AG09309 (cell line): ENCODE data around the gene AHNAK.

ENCODE experiments used
- DNase-seq: peaks from one replicate; pipeline ENCODE4 v3.0.0-alpha.2; 2010; ENCODE audit warnings: low read depth
- H3K4me3 ChIP-seq: 2 replicates; pipeline ENCODE4 v1.5.1; 2011; ENCODE audit warnings: mild to moderate bottlenecking, low read depth, low read length, moderate library complexity; ENCODE audit not compliant: control insufficient read depth
- CTCF ChIP-seq: IDR thresholded peaks from 2 replicates; pipeline ENCODE4 v1.5.1; 2011; ENCODE audit warnings: mild to moderate bottlenecking, low read depth, low read length, inconsistent platforms; ENCODE audit not compliant: insufficient read depth, control insufficient read depth; ENCODE audit errors: missing control alignments

The AHNAK gene

DNA sequence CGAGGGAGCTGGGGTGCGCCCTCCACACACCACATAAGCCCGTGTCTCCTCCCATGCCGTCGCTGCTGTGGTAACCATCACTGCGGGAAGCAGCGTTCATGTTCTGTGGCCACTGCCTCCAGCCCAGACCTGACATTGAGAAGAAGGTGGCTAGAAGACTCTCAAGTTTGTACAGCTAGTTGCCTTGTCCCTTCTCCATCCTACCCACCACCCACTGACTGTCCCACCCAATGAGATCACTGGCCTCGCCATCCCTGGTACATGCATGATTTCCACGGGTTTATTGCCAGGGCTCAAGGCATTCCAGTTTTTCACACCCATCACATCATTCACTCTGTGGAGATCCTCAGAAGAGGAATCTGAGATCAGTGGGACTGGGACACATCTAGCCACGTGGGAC, 33.0 kb downstream of the AHNAK start:
- no peak for TF ChIP-seq CTCF

GRCh38 chr11:62512961-62513360, 33.6 kb downstream of the AHNAK start:
- H3K4me3 ChIP-seq = no peak overlapping the region
- no peak for DNase-seq
- TF ChIP-seq CTCF = no peak

More for the DNA sequence above, 33.0 kb downstream of the AHNAK start:
- no peak overlapping the region for H3K4me3 ChIP-seq
- DNase-seq = no peak

DNA sequence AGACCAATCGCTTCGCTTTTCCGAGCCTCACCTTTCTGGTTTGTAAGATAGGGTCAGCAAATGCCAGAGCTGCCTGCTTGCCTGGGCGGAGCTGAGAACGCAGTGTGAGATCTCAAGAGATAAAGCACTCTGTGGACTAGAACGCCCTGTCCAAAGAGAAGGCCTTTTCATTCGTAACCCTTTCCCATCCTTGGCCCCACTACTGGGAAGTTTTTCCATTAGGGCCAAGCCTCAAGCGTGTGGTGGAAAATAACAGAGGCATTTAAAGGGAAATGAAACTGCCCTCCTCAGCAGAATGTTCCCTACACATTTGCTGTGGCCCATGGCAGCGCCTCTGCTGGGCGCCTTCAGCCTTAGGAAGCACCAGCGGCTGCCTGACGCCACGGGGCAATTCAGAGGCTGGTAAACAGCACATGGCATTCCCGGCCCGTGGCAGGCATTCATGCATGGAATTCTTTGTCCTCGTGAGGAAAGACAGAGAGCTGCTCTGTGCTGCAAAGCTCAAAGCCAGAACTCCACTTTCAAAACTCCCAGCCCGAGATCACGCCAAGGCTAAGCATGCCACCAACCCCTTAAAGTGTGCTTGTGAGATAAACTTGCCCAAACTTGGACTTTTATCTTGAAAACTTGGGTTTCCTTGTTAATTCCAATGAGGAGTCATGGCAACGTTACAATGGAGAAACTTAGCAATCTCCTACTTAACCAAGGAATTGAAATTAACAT, 38.1 kb downstream of the AHNAK start:
- peak; percentile 60 for TF ChIP-seq CTCF
- no peak overlapping the region for H3K4me3 ChIP-seq
- DNase-seq = peak; percentile 24

DNA sequence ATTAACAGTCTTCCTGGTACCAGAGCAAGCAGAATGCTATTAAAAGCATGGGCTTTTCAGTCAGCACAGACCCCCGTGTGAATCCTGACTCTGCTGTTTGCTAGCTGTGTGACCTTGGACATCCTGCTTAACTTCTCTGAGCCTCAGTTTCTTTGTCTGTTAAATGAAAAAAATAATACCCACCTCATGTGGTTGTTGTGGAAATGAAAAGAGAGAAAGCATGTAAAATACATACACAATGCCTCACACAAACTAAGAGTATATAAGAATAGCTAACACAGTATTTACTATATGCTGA, 39.5 kb downstream of the AHNAK start:
- DNase-seq = no peak
- TF ChIP-seq CTCF = no peak
- H3K4me3 ChIP-seq = no peak overlapping the region

DNA sequence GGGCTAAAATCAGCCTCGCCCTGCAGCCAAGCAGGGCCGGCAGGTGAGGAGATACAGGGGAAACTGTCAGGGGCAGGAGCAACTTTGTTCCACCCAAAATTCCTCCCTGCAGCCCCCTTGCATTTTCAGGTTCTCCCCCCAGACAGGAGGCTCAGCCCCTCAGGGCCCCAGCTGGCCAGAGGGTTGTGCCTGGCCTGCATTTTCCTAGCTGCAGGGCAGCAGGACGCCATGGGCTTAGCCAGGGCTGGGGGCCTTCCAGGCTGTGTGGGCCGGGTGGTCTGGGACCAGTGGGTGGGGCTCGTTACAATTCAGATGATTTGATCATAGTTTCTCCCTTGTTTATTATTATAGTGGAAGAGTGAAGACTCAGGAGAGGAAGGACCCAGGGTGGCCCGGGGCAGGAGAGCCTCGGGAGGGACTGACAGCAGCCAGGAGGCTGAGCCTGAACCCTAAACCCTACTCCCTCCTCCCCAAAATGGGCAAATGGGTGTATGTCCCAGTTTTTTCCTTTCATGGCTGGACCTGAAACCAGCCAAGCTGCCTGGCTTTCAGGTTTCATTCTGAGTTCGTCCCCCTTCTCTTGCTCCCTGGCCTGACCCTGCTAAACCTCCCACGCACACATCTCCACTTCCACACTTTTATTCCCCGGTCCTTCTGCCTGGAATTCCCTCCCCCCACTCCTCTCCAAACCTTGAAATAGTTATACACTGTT, 40.0 kb downstream of the AHNAK start:
- no peak for DNase-seq
- no peak for TF ChIP-seq CTCF
- no peak overlapping the region for H3K4me3 ChIP-seq

DNA sequence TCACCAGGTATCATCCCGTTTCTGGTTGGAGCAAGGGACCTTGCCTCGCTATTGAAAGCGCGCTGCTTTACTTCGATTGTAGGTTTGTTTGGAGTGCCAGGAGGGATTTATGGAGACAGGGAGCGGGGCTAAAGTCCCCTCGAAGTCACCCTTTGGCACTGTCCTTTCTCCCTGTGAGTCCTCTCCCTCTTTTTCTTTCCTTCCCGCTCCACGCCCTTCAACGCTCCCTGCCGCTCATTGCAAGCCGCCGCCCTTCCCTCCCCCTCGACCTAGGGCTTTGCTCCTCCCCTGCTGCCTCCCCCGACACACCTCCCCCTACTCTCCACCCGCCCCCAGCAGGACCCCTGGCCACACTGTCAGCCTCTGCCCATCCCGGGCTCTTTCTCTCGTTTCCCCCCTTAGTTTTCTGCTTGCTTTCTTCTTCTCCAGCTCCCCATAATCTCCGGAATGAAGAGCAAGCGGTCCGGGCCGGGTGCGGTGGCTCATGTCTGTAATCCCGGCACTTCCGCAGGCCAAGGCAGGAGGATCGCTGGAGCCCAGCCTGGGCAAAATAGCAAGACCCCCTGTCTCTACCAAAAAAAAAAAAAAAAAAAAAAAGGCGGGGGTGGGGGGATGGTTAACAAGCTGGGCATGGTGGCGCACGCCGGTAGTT, 41.0 kb downstream of the AHNAK start:
- H3K4me3 ChIP-seq = no peak overlapping the region
- no peak for DNase-seq
- TF ChIP-seq CTCF = no peak
